SW480 (cell line): Measurements from ENCODE around the gene CGB7.

Experiments
- DNase-seq: peaks from one replicate; pipeline ENCODE4 v3.0.0-alpha.2; 2016; ENCODE audit warnings: low spot score

Gene CGB7

DNA sequence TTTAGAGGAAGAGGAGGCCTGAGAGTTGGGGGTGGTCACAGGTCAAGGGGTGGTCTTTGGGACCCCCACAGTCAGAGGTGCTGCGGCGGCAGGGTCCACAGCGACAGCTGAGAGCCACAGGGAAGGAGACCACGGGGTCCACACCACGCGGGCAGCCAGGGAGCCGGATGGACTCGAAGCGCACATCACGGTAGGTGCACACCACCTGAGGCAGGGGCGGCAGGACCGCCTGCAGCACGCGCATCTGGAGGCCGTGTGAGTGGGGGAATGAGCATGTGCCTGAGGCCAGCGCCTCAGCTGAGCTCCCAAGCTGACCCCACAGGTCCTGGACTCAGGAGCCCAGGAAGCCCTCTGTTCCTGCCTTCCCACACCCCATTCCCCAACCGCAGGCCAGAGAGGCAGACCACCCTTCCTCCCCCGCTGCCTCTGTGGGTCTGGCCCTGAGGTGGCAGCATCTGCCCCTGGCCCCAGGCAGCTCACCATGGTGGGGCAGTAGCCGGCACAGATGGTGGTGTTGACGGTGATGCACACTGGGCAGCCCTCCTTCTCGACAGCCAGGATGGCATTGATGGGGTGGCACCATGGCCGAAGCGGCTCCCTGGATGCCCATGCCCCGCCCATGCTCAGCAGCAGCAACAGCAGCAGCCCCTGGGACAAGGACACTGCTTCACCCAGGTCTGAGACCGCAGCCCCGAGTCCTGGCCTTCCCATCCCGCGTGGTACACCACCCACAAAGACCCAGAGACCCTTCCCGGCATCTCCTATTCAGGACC is 41.3 kb downstream of the CGB7 start:
- DNase-seq = no peak

- no peak for DNase-seq
These were observed 42.7 kb downstream of the CGB7 start for GRCh38 chr19:49014870-49015255.

DNA sequence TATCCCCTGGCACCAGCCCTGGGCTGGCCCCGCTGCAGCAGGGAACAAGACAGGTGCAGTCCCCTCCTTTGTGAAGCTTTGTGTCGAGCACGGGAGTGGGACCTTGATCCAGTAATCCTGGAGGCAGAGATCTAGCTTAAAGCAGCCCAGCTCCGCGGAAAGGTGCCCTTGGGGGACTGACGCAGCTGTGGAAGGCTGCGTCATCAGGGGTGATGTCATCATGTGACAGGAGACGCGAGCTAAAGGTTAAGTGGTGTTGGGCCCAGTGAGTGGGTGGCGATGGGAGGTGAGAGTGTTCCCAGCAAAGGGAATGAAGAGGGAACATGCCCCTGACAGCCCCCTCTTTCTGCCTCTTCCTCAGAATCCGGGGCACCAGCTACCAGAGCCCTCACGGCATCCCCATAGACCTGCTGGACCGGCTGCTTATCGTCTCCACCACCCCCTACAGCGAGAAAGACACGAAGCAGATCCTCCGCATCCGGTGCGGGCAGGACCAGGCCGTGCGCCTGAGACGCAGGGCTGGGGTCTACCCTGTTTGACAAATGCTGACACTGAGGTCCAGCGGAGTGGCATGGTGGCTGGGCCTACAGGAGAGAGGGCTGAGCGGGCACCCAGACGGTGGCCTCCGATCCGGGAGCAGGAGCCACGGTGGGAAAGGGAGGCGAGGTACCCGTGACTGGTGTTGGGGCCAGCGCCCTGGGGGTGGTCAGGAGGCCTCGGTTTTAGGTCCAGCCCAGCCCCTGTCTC is 43.3 kb downstream of the CGB7 start:
- no peak for DNase-seq

- no peak for DNase-seq
These were observed 46.4 kb downstream of the CGB7 start for GRCh38 chr19:49011194-49011593.

- DNase-seq = no peak
These were observed 47.1 kb downstream of the CGB7 start for GRCh38 chr19:49010453-49010852.

DNA sequence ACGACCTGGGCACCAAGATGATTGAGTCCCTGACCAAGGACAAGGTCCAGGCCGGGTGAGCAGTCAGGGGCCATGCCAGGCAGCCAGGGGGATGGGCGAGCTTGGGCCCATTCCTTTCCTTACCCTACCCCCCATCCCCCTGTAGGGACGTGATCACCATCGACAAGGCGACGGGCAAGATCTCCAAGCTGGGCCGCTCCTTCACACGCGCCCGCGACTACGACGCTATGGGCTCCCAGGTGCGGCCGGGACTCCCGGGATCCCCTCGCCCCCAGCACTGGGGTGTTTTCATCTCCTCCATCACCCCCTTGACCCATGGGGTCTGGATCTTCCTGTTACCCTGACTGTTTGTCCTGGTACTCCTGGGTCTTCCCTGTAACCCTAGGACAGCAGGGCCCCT is 47.7 kb downstream of the CGB7 start:
- no peak for DNase-seq

GRCh38 chr19:49006905-49007304 is 50.6 kb downstream of the CGB7 start:
- DNase-seq = no peak

- no peak for DNase-seq
These were observed 52.5 kb downstream of the CGB7 start for GRCh38 chr19:49004964-49005614.
